Lower lobe of right lung (tissue), 2 donors: ENCODE data around the gene TMEM238L. TPM values are rescaled to one million over a fixed set of nuclear protein-coding genes. Genes with fewer than 3 reads are reported as not detected.

ENCODE experiments used
- ATAC-seq, 2 donors: fragments of 200-7000 bp; cut with Tn5 transposase; one replicate each; pipeline ENCODE4 v1.9.1; 2020 to 2022; ENCODE audit warnings: mild to moderate bottlenecking in 2 of 2, moderate library complexity in 2 of 2
- DNase-seq: peaks from one replicate; pipeline ENCODE4 v3.0.0-alpha.2; 2020
- H3K27ac ChIP-seq: fragments of 200-600 bp; one replicate; pipeline ENCODE4 v1.8.0; 2022
- H3K27me3 ChIP-seq: fragments of 200-600 bp; one replicate; pipeline ENCODE4 v1.8.0; 2022; ENCODE audit warnings: low read depth
- H3K36me3 ChIP-seq: fragments of 200-600 bp; one replicate; pipeline ENCODE4 v1.8.0; 2022; ENCODE audit warnings: mild to moderate bottlenecking
- H3K4me1 ChIP-seq: fragments of 200-600 bp; one replicate; pipeline ENCODE4 v1.8.0; 2022
- H3K4me3 ChIP-seq: fragments of 200-600 bp; one replicate; pipeline ENCODE4 v1.8.0; 2022; ENCODE audit warnings: mild to moderate bottlenecking
- H3K9me3 ChIP-seq: fragments of 200-600 bp; one replicate; pipeline ENCODE4 v1.8.0; 2022
- CTCF ChIP-seq: fragments of 200-600 bp; IDR thresholded peaks from one replicate; pipeline ENCODE4 v1.8.0; 2022; ENCODE audit warnings: antibody characterized with exemption, mild to moderate bottlenecking
- intact Hi-C: fragments of 100-400 bp; cut with DNase I; formaldehyde crosslinking; loops from one replicate; pipeline ENCODE4 v1.11.0; 2022
- total RNA-seq: library from RNA; stranded (reverse); fragmentation: NEBNext Ultra II Directional; extraction: Animal tissue kit (Norgen Biotek cat#: 25700); gene quantifications from one replicate; pipeline ENCODE4 v1.2.1, GENCODE V29; 2021
- donor health status: DM: no; HTN: yes; CAD: no; lungs with severe emphysema.

TMEM238L gene
- total RNA-seq, 1 donor from 2014 or later = not detected

- intact Hi-C loops = no loop called here
- no peak for TF ChIP-seq CTCF
- H3K4me1 ChIP-seq = no peaks in the 10 kb centered on the region
- no peak overlapping the region for H3K4me3 ChIP-seq
- ATAC-seq (no peak), DNase-seq (no peak)
- H3K27me3 ChIP-seq = no peaks in the 10 kb centered on the region
- H3K27ac ChIP-seq = no peak overlapping the region
- H3K36me3 ChIP-seq = no peaks in the 10 kb centered on the region
- H3K9me3 ChIP-seq = peaks cover 4% of the 10 kb centered on the region
Measured at GRCh38 chr17:10773391-10773790, 30.5 kb downstream of the TMEM238L start.

GRCh38 chr17:10772425-10773380 lies 31.2 kb downstream of the TMEM238L start:
- Histone ChIP-seq H3K27me3 (no peaks in the 10 kb centered on the region), H3K36me3 (no peaks in the 10 kb centered on the region), H3K27ac (no peak overlapping the region), H3K4me3 (no peak overlapping the region), H3K9me3 (peaks cover 4% of the 10 kb centered on the region), H3K4me1 (no peaks in the 10 kb centered on the region)
- TF ChIP-seq CTCF = peak; percentile 57
- ATAC-seq (no peak), DNase-seq (no peak)
- intact Hi-C loops = no loop called here

- Histone ChIP-seq H3K36me3 (no peaks in the 10 kb centered on the region), H3K4me3 (no peak overlapping the region), H3K4me1 (no peaks in the 10 kb centered on the region), H3K9me3 (peaks cover 4% of the 10 kb centered on the region), H3K27me3 (no peaks in the 10 kb centered on the region), H3K27ac (no peak overlapping the region)
- ATAC-seq (no peak), DNase-seq (no peak)
- no peak for TF ChIP-seq CTCF
- intact Hi-C loops = no loop called here
Measured at GRCh38 chr17:10771148-10771547, 32.8 kb downstream of the TMEM238L start.

GRCh38 chr17:10769840-10770239 lies 34.1 kb downstream of the TMEM238L start:
- TF ChIP-seq CTCF = no peak
- Histone ChIP-seq H3K9me3 (peaks cover 4% of the 10 kb centered on the region), H3K36me3 (no peaks in the 10 kb centered on the region), H3K27ac (no peak overlapping the region), H3K27me3 (no peaks in the 10 kb centered on the region), H3K4me1 (no peaks in the 10 kb centered on the region), H3K4me3 (no peak overlapping the region)
- intact Hi-C loops = no loop called here
- ATAC-seq (no peak), DNase-seq (no peak)

GRCh38 chr17:10768750-10769251 lies 35.1 kb downstream of the TMEM238L start:
- ATAC-seq (no peak), DNase-seq (no peak)
- no peak overlapping the region for H3K27ac ChIP-seq
- intact Hi-C loops = no loop called here
- H3K36me3 ChIP-seq = no peaks in the 10 kb centered on the region
- no peak for TF ChIP-seq CTCF
- no peaks in the 10 kb centered on the region for H3K27me3 ChIP-seq
- H3K4me3 ChIP-seq = no peak overlapping the region
- peaks cover 4% of the 10 kb centered on the region for H3K9me3 ChIP-seq
- H3K4me1 ChIP-seq = no peaks in the 10 kb centered on the region
